ENCODE results near the gene STRN4. TPM values are rescaled to one million over a fixed set of nuclear protein-coding genes. Genes with fewer than 3 reads are reported as not detected.

Gene STRN4, protein sequence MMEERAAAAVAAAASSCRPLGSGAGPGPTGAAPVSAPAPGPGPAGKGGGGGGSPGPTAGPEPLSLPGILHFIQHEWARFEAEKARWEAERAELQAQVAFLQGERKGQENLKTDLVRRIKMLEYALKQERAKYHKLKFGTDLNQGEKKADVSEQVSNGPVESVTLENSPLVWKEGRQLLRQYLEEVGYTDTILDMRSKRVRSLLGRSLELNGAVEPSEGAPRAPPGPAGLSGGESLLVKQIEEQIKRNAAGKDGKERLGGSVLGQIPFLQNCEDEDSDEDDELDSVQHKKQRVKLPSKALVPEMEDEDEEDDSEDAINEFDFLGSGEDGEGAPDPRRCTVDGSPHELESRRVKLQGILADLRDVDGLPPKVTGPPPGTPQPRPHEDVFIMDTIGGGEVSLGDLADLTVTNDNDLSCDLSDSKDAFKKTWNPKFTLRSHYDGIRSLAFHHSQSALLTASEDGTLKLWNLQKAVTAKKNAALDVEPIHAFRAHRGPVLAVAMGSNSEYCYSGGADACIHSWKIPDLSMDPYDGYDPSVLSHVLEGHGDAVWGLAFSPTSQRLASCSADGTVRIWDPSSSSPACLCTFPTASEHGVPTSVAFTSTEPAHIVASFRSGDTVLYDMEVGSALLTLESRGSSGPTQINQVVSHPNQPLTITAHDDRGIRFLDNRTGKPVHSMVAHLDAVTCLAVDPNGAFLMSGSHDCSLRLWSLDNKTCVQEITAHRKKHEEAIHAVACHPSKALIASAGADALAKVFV
- total RNA-seq (10 to 100 TPM; 43.3 to 56.1 (median 50.0) TPM), polyA plus RNA-seq (10 to 100 TPM; 50.4 to 63.3 TPM)
- long read RNA-seq, donor 1, transcript STRN4-222 (1 exons, 2,240 nt): minor isoform, 6 of 59 reads
- long read RNA-seq, donor 1, transcript STRN4-202 (18 exons, 3,628 nt): major isoform, 29 of 59 reads
- long read RNA-seq, donor 1, transcript STRN4-201 (18 exons, 3,210 nt): minor isoform, 10 of 59 reads
- long read RNA-seq, donor 1, partial matches to known transcripts: 8 of 59 reads
- long read RNA-seq, donor 1, other reads (novel, unspliced or antisense): 6 of 59 reads
- long read RNA-seq, donor 2, transcript STRN4-201 (18 exons, 3,210 nt): minor isoform, 12 of 85 reads
- long read RNA-seq, donor 2, transcript STRN4-202 (18 exons, 3,628 nt): major isoform, 41 of 85 reads
- long read RNA-seq, donor 2, partial matches to known transcripts: 23 of 85 reads
- long read RNA-seq, donor 2, other reads (novel, unspliced or antisense): 8 of 85 reads
- long read RNA-seq, donor 3, transcript STRN4-201 (18 exons, 3,210 nt): major isoform, 6 of 38 reads
- long read RNA-seq, donor 3, partial matches to known transcripts: 26 of 38 reads
- long read RNA-seq, donor 3, other reads (novel, unspliced or antisense): 3 of 38 reads

DNA sequence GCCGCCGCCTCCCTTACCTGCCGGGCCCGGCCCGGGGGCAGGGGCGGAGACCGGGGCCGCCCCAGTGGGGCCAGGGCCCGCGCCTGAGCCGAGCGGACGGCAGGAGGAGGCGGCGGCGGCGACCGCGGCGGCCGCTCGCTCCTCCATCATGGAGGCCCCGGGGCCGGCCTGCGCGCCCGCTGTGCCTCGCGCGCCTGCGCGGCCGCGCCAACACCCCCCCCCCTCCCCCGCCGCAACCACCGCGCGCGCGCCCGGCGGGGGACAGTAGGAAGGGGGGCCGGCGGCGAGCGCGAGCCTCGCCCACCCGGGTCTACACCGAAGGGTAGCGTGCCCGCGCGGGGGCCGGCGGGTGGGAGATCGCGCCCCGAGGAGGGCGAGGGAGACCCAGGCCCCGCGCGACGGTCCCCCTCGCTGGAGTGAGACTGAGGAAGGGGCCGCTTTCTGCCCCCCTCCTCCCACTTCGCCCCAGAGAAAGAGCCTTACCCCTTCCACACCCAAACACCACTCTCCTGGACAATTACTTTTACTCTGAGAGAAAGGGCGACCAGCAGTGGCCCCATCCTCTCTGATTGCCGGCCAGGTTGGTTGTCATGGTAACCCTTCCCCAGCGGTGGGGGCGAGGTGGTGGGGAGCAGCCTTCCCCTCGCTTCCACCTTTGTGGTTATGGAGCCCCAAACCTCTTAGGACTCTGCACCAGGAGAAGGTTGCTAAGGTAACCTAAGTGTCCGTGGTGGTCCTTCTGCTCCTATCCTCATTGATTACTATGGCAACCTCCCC lies at the start of gene STRN4:
Gene STRN4, minus strand, starts transcription at position 170 of the 777 bp plus-strand sequence. Its CDS starts 20 bp downstream, at position 150.
- ATAC-seq (peak; percentile 34 to 85 (median 59)), DNase-seq (peak in 1 of 2 donors; percentile 63)
- TF ChIP-seq, protein P1, sequence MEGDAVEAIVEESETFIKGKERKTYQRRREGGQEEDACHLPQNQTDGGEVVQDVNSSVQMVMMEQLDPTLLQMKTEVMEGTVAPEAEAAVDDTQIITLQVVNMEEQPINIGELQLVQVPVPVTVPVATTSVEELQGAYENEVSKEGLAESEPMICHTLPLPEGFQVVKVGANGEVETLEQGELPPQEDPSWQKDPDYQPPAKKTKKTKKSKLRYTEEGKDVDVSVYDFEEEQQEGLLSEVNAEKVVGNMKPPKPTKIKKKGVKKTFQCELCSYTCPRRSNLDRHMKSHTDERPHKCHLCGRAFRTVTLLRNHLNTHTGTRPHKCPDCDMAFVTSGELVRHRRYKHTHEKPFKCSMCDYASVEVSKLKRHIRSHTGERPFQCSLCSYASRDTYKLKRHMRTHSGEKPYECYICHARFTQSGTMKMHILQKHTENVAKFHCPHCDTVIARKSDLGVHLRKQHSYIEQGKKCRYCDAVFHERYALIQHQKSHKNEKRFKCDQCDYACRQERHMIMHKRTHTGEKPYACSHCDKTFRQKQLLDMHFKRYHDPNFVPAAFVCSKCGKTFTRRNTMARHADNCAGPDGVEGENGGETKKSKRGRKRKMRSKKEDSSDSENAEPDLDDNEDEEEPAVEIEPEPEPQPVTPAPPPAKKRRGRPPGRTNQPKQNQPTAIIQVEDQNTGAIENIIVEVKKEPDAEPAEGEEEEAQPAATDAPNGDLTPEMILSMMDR (IDR thresholded peaks at IDR 0.05): no peak
- intact Hi-C loops (cut with DNase I): loop anchor here in 3 of 10 donors (5.0 to 10.0 kb wide), 3 partner anchors 44 to 248 kb away; partner anchors contain the start of gene CALM3 (in 1 of the 3)
- Histone ChIP-seq H3K27ac (peak within 1 kb of the TSS; percentile 83 to 98 (median 94)), H3K4me3 (peak within 1 kb of the TSS; percentile 79 to 99 (median 96)), H3K27me3 (no peaks in the 10 kb centered on the region), H3K36me3 (peaks cover 0 to 39% (median 7%) of the 10 kb centered on the region in 9 donors), H3K9me3 (no peaks in the 10 kb centered on the region), H3K4me1 (peaks cover under 1 to 53% (median 44%) of the 10 kb centered on the region in 9 donors)
- 1 to 2% methylated on average over 39 to 64 of the region's 74 CpGs for WGBS, 2 donors

DNA sequence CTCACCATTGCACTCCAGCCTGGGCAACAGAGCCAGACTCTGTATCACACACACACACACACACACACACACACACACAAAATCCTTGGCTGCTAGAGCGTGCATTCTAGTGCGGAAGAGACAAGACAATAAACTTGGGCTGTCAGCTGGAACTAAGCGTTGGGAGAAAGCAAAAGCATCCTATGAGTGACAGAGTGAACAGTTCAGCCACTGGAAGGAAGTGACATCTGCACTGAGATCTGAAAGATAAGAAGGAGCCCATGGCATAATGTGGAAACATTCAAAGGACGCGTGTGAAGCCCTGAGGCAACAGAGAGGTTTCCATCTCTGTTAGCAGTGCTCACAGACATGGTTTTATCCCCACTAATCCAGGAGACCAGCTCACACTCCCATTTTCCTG lies 45.7 kb upstream of the STRN4 start:
- Histone ChIP-seq H3K9me3 (no peaks in the 10 kb centered on the region), H3K27me3 (peaks cover 0 to 6% (median 0%) of the 10 kb centered on the region in 7 donors), H3K36me3 (no peaks in the 10 kb centered on the region), H3K27ac (no peak overlapping the region), H3K4me3 (no peak overlapping the region), H3K4me1 (peaks cover 0 to 20% (median 15%) of the 10 kb centered on the region in 9 donors)
- intact Hi-C loops (cut with DNase I): no loop called here
- TF ChIP-seq, protein P1 (IDR thresholded peaks at IDR 0.05): no peak
- ATAC-seq (no peak), DNase-seq (no peak)
- WGBS, 2 donors: 49 to 67% methylated on average over 5 of the region's 5 CpGs

GRCh38 chr19:46789371-46789770 lies 43.1 kb upstream of the STRN4 start:
- 94% methylated on average over 8 of the region's 8 CpGs for WGBS, 2 donors

More at GRCh38 chr19:46789371-46789770, 43.1 kb upstream of the STRN4 start:
- DNase-seq (no peak), ATAC-seq (no peak)
- Histone ChIP-seq H3K9me3 (no peaks in the 10 kb centered on the region), H3K36me3 (no peaks in the 10 kb centered on the region), H3K27ac (no peak overlapping the region), H3K4me1 (peaks cover 7 to 45% (median 35%) of the 10 kb centered on the region in 9 donors), H3K4me3 (no peak overlapping the region), H3K27me3 (peaks cover 0 to 6% (median 0%) of the 10 kb centered on the region in 7 donors)
- TF ChIP-seq, protein P1 (IDR thresholded peaks at IDR 0.05): no peak
- intact Hi-C loops (cut with DNase I): loop anchor here in 3 of 10 donors (10.0 kb wide), 1 partner anchor 45 kb away; no protein-coding TSS in a partner anchor
